ENCODE measurements around the gene COA3. TPM values are rescaled to one million over a fixed set of nuclear protein-coding genes. Genes with fewer than 3 reads are reported as not detected.

Gene COA3
- total RNA-seq, 1 donor from 2014 or later: 51.2 TPM

DNA sequence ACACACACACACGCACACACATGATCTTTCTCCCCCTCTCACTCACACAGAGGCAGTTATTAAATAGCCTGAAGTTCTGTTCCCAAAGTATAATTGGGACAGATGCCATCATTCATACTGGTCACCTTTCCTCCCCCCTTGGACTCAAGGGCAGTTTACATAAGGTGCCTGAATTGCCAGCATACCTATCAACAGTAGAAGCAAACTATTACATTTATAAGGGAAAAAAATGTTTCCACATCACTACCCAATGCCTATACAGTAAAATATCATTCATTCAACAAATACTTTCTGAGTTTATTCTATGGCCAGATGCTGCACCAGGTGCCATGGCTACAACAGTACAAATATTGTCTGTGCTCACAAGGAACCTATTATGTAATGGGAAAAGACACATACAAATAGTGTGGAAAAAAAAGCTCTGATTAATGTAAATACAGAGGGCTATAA is 6.4 kb upstream of the COA3 start:
- no peak overlapping the region for H3K27ac Mint-ChIP-seq (ENCODE audit: unreplicated experiment)

DNA sequence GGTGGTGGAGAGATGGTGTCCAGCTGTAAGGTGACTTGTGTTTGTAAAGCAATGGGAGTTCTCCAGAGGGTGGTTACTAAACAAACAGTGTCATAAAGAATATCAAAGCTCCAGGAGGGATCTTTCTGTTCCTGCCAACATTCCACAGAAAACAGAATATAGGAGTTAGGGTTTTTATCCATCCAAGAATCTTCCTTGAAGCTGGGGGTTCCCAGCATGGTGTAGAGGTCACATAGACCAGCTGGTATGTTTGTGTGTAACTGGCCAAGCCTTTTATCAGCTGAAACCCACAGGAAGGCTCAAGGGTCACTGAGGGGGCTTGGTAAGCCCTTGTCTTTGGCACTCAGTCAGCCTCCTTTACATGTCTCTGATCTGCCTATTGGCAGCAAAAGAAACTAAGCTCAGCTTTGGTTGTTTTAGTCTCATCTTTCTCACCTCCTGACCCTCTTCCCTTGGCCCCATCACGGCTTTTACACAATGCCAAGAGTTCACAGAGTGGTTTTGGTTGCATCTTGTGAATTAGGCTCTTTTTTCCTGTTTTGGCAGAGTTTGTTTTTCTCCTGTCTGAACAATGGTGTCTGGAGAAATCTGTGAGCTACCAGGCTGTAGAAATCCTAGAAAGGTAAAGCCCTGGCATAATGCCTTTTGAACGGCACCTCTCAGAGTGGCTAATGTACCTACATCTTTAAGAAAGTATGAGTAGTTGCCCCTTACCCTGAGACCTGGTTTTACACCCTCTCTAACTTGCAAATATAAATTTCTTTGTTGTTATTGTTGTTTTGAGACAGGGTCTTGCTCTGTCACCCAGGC is 4.8 kb upstream of the COA3 start:
- Mint-ChIP-seq H3K4me1 (ENCODE audit: unreplicated experiment) (peaks cover 19% of the 10 kb centered on the region), H3K27me3 (ENCODE audit: unreplicated experiment) (peaks cover 20% of the 10 kb centered on the region), H3K36me3 (ENCODE audit: unreplicated experiment) (peaks cover under 1% of the 10 kb centered on the region), H3K27ac (ENCODE audit: unreplicated experiment) (peak overlapping the region; percentile 54), H3K9me3 (ENCODE audit: unreplicated experiment) (no peaks in the 10 kb centered on the region), H3K4me3 (ENCODE audit: unreplicated experiment) (no peak overlapping the region)
- no peak for DNase-seq (ENCODE audit: extremely low spot score, unreplicated experiment)
- TF ChIP-seq, protein P1, sequence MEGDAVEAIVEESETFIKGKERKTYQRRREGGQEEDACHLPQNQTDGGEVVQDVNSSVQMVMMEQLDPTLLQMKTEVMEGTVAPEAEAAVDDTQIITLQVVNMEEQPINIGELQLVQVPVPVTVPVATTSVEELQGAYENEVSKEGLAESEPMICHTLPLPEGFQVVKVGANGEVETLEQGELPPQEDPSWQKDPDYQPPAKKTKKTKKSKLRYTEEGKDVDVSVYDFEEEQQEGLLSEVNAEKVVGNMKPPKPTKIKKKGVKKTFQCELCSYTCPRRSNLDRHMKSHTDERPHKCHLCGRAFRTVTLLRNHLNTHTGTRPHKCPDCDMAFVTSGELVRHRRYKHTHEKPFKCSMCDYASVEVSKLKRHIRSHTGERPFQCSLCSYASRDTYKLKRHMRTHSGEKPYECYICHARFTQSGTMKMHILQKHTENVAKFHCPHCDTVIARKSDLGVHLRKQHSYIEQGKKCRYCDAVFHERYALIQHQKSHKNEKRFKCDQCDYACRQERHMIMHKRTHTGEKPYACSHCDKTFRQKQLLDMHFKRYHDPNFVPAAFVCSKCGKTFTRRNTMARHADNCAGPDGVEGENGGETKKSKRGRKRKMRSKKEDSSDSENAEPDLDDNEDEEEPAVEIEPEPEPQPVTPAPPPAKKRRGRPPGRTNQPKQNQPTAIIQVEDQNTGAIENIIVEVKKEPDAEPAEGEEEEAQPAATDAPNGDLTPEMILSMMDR (IDR thresholded peaks at IDR 0.05): no peak

More for the DNA sequence above, 6.4 kb upstream of the COA3 start:
- no peaks in the 10 kb centered on the region for H3K9me3 Mint-ChIP-seq (ENCODE audit: unreplicated experiment)
- DNase-seq (ENCODE audit: extremely low spot score, unreplicated experiment): no peak
- no peak overlapping the region for H3K4me3 Mint-ChIP-seq (ENCODE audit: unreplicated experiment)
- peaks cover 1% of the 10 kb centered on the region for H3K36me3 Mint-ChIP-seq (ENCODE audit: unreplicated experiment)
- TF ChIP-seq, protein P1 (IDR thresholded peaks at IDR 0.05): no peak
- peaks cover 18% of the 10 kb centered on the region for H3K27me3 Mint-ChIP-seq (ENCODE audit: unreplicated experiment)
- H3K4me1 Mint-ChIP-seq (ENCODE audit: unreplicated experiment): peaks cover 12% of the 10 kb centered on the region

DNA sequence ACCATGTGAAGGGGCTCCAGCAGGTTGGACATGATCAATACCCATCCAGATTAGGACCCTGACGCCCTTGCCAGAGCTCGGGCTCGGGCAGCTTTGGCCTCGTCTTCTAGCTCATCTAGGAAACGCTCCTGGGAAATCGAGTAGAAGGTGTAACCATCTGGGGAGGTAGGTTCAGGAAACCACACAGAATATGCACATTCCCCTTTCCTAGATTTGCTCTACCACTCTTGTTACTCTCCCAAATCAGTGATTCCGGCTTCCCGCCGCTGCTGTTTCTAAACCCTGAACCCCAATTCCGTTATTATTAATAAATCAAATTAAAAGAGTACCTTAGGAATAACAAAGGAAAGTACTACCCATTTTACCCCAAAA is 507 bp downstream of the COA3 start:
- Mint-ChIP-seq H3K27ac (ENCODE audit: unreplicated experiment) (peak overlapping the region; percentile 90), H3K36me3 (ENCODE audit: unreplicated experiment) (peaks cover 11% of the 10 kb centered on the region), H3K9me3 (ENCODE audit: unreplicated experiment) (no peaks in the 10 kb centered on the region), H3K4me3 (ENCODE audit: unreplicated experiment) (peak overlapping the region; percentile 92), H3K4me1 (ENCODE audit: unreplicated experiment) (peaks cover 29% of the 10 kb centered on the region), H3K27me3 (ENCODE audit: unreplicated experiment) (peaks cover 18% of the 10 kb centered on the region)
- DNase-seq (ENCODE audit: extremely low spot score, unreplicated experiment): no peak
- TF ChIP-seq, protein P1 (IDR thresholded peaks at IDR 0.05): no peak

DNA sequence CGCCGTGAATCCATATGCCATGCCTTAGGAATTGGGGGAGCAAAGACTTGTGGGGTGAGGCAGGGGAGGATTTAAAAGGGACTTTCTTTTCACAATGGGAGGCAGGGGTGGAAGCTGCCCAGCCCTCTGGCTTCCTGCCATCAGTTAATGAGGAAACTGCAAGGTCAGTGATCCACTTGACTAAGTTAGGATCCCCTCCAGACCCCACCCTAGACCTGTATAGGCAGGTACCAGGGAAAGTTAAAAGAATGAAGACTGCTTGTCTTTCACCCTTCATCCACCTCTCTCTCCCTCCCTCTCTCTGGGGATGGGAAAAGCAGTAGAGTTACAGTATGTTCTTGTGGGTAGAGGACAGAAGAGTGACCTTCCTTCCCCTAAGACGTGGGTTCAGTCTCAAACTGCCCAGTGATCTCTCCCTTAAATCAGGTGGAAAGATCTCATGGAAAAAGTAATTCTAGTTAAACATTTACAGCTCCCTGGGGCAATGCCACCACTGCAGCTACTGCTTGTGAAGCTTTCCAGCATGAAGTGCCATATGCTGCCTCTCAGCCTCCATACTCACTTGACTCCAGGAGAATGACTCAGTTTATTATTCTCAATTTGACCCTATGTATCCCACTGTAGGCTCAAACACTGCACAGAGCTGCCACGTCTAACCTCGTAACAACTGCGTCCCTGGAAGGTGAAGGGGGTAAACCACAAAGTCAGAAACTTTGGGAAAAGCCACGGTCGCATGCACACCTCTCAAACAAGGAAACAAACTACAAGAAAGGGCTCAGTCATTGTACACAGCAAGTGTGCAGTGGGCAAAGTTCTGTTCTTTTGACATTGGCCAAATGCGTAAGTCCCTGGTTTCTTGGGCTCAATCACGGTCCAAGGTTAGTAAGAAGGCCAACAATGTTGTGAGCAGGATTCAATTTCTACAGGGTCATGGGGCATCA is 1.2 kb downstream of the COA3 start:
- TF ChIP-seq, protein P1 (IDR thresholded peaks at IDR 0.05): no peak

More for the DNA sequence above, 1.2 kb downstream of the COA3 start:
- Mint-ChIP-seq H3K27ac (ENCODE audit: unreplicated experiment) (no peak overlapping the region), H3K9me3 (ENCODE audit: unreplicated experiment) (no peaks in the 10 kb centered on the region), H3K36me3 (ENCODE audit: unreplicated experiment) (peaks cover 11% of the 10 kb centered on the region), H3K4me3 (ENCODE audit: unreplicated experiment) (peak overlapping the region; percentile 92), H3K27me3 (ENCODE audit: unreplicated experiment) (peaks cover 15% of the 10 kb centered on the region), H3K4me1 (ENCODE audit: unreplicated experiment) (peaks cover 25% of the 10 kb centered on the region)
- no peak for DNase-seq (ENCODE audit: extremely low spot score, unreplicated experiment)

All from osteocyte (in vitro differentiated cells).